NB4 (cell line): ENCODE data around the gene SUFU.

Source experiments
- CTCF ChIP-seq: IDR thresholded peaks from one replicate; pipeline ENCODE4 v1.5.1; 2012; ENCODE audit warnings: low read depth, low read length
- MAX ChIP-seq: IDR thresholded peaks from 2 replicates; pipeline ENCODE4 v1.6.1; 2011; ENCODE audit warnings: low read depth, low read length
- MYC ChIP-seq: IDR thresholded peaks from 2 replicates; pipeline ENCODE4 v1.6.1; 2011; ENCODE audit warnings: low read depth, low read length
- POLR2A ChIP-seq: IDR thresholded peaks from 2 replicates; pipeline ENCODE4 v1.6.1; 2011; ENCODE audit warnings: mild to moderate bottlenecking; ENCODE audit not compliant: insufficient read length; ENCODE audit errors: extremely low read depth

- TF ChIP-seq CTCF (no peak), POLR2A (no peak), MAX (no peak), MYC (no peak)
Measured at GRCh38 chr10:102550636-102551210, 47.0 kb downstream of the SUFU start.
